Cardiac fibroblast (primary cell): ENCODE data around the gene NR4A2.

Experiments used
- DNase-seq, 2 donors: peaks; one replicate each; pipeline versions ENCODE4 v3.0.0 to v3.0.0-alpha.2; 2010; ENCODE audit warnings: low read depth in 2 of 2
- H3K4me3 ChIP-seq, 2 donors: replicated peaks in 1 of 2; 1 replicate in 1 of 2; 2 replicates in 1 of 2; pipeline ENCODE4 v1.5.1; 2011; ENCODE audit warnings: low read depth in 2 of 2, low read length in 2 of 2, mild to moderate bottlenecking in 2 of 2, moderate library complexity in 1 of 2
- CTCF ChIP-seq: IDR thresholded peaks from one replicate; pipeline ENCODE4 v1.5.1; 2011; ENCODE audit warnings: low read depth, mild to moderate bottlenecking, low read length, inconsistent platforms

NR4A2 gene

GRCh38 chr2:156321243-156321904 lies 11.1 kb downstream of the NR4A2 start:
- no peak for DNase-seq
- H3K4me3 ChIP-seq = peak overlapping the region; percentile 26 to 36
- TF ChIP-seq CTCF = no peak

- TF ChIP-seq CTCF = no peak
- peak overlapping the region; percentile 39 to 53 for H3K4me3 ChIP-seq
- peak in 1 of 2 donors; percentile 49 for DNase-seq
These were observed 11.9 kb downstream of the NR4A2 start for GRCh38 chr2:156320486-156321098.

GRCh38 chr2:156319811-156320485 lies 12.6 kb downstream of the NR4A2 start:
- TF ChIP-seq CTCF = peak; percentile 23
- DNase-seq = peak in 1 of 2 donors; percentile 43
- H3K4me3 ChIP-seq = peak overlapping the region; percentile 39 to 53

- no peak for TF ChIP-seq CTCF
- no peak for DNase-seq
These were observed 14.9 kb downstream of the NR4A2 start for GRCh38 chr2:156317631-156318030.

GRCh38 chr2:156311976-156312375 lies 20.5 kb downstream of the NR4A2 start:
- DNase-seq = no peak
- TF ChIP-seq CTCF = no peak
- H3K4me3 ChIP-seq = no peak overlapping the region

More at GRCh38 chr2:156317631-156318030, 14.9 kb downstream of the NR4A2 start:
- H3K4me3 ChIP-seq = no peak overlapping the region

GRCh38 chr2:156310773-156311172 lies 21.7 kb downstream of the NR4A2 start:
- DNase-seq = no peak
- no peak overlapping the region for H3K4me3 ChIP-seq
- no peak for TF ChIP-seq CTCF
